K562 (cell line): ENCODE measurements around the gene HSD17B1. TPM values are rescaled to one million over a fixed set of nuclear protein-coding genes. Genes with fewer than 3 reads are reported as not detected.

Experiments
- FOS ChIP-seq: IDR thresholded peaks from 3 replicates; pipeline ENCODE4 v1.6.1; 2011; ENCODE audit not compliant: insufficient read length; ENCODE audit errors: extremely low read depth
- FOXJ2 ChIP-seq: fragments of 200-800 bp; sonication (Bioruptor generic); IDR thresholded peaks from 2 replicates; pipeline ENCODE4 v1.6.1; 2016; ENCODE audit warnings: missing genetic modification characterization, missing compliant biosample characterization
- GATAD2A ChIP-seq: fragments of 450-650 bp; IDR thresholded peaks from 2 replicates; pipeline ENCODE4 v1.6.1; 2017
- MED1 ChIP-seq: sonication (generic); formaldehyde crosslinking; IDR thresholded peaks from 2 replicates; pipeline ENCODE4 v1.8.1; 2023; ENCODE audit warnings: missing genetic modification reagents, borderline replicate concordance
- MYBL2 ChIP-seq, 2 experiments: fragments of 450-650 bp in 1 of 2; sonication (generic) in 1 of 2; formaldehyde crosslinking in 1 of 2; IDR thresholded peaks; 2 replicates each; pipeline versions ENCODE4 v1.6.1 to v1.8.1; 2017 to 2022; ENCODE audit warnings: borderline replicate concordance in 1 of 2, inconsistent platforms in 1 of 2, low read depth in 1 of 2, mild to moderate bottlenecking in 1 of 2, missing genetic modification reagents in 1 of 2, moderate library complexity in 1 of 2
- ZEB2 ChIP-seq: fragments of 450-650 bp; IDR thresholded peaks from 2 replicates; pipeline ENCODE4 v1.6.1; 2016
- ZNF224 ChIP-seq: sonication (generic); formaldehyde crosslinking; IDR thresholded peaks from 2 replicates; pipeline ENCODE4 v1.8.0; 2022; ENCODE audit warnings: mild to moderate bottlenecking, missing genetic modification reagents
- ZNF57 ChIP-seq: fragments of 450-650 bp; formaldehyde crosslinking; IDR thresholded peaks from 2 replicates; pipeline ENCODE4 v1.4.0; 2020; ENCODE audit warnings: mild to moderate bottlenecking, moderate library complexity
- ZNF696 ChIP-seq: fragments of 250-450 bp; sonication (Bioruptor Pico); conservative IDR thresholded peaks from 2 replicates; pipeline ENCODE4 v1.4.0; 2020; ENCODE audit warnings: mild to moderate bottlenecking, moderate library complexity
- ZNF79 ChIP-seq: fragments of 250-450 bp; sonication (Bioruptor Pico); IDR thresholded peaks from 2 replicates; pipeline ENCODE4 v1.4.0; 2020; ENCODE audit warnings: low read depth, mild to moderate bottlenecking, moderate library complexity
- polyA plus RNA-seq, 8 experiments: library from polyadenylated mRNA; depleted of rRNA in 4 of 8; stranded (reverse) in 5 of 8; unstranded in 3 of 8; fragments of >200 nt; fragmentation: Nextera tagmentation in 2 of 8; fragmentation: Illumina TruSeq in 1 of 8; extraction: Ambion mirVana in 2 of 8; extraction: Trizol in 1 of 8; gene quantifications; 2 replicates each; pipeline versions ENCODE4 v1.2.1 to v1.2.3, GENCODE V29; 2011 to 2014; ENCODE audit warnings: inconsistent platforms in 1 of 8, missing spikeins in 1 of 8
- total RNA-seq, 7 experiments: library from RNA; depleted of rRNA in 6 of 7; stranded (reverse); fragments of >200 nt in 6 of 7; fragmentation: Illumina TruSeq in 2 of 7; extraction: Trizol in 2 of 7; gene quantifications; 2 replicates each; pipeline versions ENCODE4 v1.2.1 to v1.2.3, GENCODE V29; 2011 to 2021; ENCODE audit warnings: low replicate concordance in 1 of 7
- TF ChIP-seq, protein P1 (sequence below): fragments of 200-800 bp; sonication (Bioruptor generic); IDR thresholded peaks from 2 replicates; pipeline ENCODE4 v1.6.1; 2017; ENCODE audit warnings: missing genetic modification characterization, missing compliant biosample characterization
- TF ChIP-seq, protein P2 (sequence below): fragments of 450-650 bp; formaldehyde crosslinking; IDR thresholded peaks from 2 replicates; pipeline ENCODE4 v1.4.0; 2020; ENCODE audit warnings: mild to moderate bottlenecking, moderate library complexity
- TF ChIP-seq, protein P3 (sequence below), 2 experiments: fragments of 450-650 bp; IDR thresholded peaks; 2 replicates each; pipeline ENCODE4 v1.6.1; 2018; ENCODE audit warnings: mild to moderate bottlenecking in 2 of 2, low read depth in 1 of 2; ENCODE audit not compliant: partially characterized antibody in 2 of 2
- TF ChIP-seq, protein P4 (sequence below): sonication (generic); formaldehyde crosslinking; IDR thresholded peaks from 2 replicates; pipeline ENCODE4 v1.8.0; 2023; ENCODE audit warnings: missing genetic modification reagents, mild to moderate bottlenecking, borderline replicate concordance

Gene HSD17B1
- total and polyA plus RNA-seq, 9 of the 15 experiments (the other 6 are each of a cell fraction or from before 2014, with no cell fraction given): 0.55 to 21.1 (median 3.6) TPM

- TF ChIP-seq MYBL2 (IDR thresholded peaks at IDR 0.05; ENCODE audit: low read depth): no peak
- TF ChIP-seq MYBL2 (CRISPR knock-in tag; IDR thresholded peaks at IDR 0.05; ENCODE audit: borderline replicate concordance): no peak
- TF ChIP-seq, protein P1, sequence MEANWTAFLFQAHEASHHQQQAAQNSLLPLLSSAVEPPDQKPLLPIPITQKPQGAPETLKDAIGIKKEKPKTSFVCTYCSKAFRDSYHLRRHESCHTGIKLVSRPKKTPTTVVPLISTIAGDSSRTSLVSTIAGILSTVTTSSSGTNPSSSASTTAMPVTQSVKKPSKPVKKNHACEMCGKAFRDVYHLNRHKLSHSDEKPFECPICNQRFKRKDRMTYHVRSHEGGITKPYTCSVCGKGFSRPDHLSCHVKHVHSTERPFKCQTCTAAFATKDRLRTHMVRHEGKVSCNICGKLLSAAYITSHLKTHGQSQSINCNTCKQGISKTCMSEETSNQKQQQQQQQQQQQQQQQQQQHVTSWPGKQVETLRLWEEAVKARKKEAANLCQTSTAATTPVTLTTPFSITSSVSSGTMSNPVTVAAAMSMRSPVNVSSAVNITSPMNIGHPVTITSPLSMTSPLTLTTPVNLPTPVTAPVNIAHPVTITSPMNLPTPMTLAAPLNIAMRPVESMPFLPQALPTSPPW (CRISPR knock-in tag): peak; percentile 29
- TF ChIP-seq ZNF224 (CRISPR knock-in tag): no peak
- TF ChIP-seq, protein P2, sequence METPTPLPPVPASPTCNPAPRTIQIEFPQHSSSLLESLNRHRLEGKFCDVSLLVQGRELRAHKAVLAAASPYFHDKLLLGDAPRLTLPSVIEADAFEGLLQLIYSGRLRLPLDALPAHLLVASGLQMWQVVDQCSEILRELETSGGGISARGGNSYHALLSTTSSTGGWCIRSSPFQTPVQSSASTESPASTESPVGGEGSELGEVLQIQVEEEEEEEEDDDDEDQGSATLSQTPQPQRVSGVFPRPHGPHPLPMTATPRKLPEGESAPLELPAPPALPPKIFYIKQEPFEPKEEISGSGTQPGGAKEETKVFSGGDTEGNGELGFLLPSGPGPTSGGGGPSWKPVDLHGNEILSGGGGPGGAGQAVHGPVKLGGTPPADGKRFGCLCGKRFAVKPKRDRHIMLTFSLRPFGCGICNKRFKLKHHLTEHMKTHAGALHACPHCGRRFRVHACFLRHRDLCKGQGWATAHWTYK: no peak
- no peak for TF ChIP-seq FOS
- TF ChIP-seq GATAD2A: no peak
- TF ChIP-seq ZNF79: no peak
- no peak for TF ChIP-seq ZNF696 (CRISPR knock-in tag)
- no peak for TF ChIP-seq MED1
- TF ChIP-seq FOXJ2 (tag): no peak
- TF ChIP-seq, protein P3, sequence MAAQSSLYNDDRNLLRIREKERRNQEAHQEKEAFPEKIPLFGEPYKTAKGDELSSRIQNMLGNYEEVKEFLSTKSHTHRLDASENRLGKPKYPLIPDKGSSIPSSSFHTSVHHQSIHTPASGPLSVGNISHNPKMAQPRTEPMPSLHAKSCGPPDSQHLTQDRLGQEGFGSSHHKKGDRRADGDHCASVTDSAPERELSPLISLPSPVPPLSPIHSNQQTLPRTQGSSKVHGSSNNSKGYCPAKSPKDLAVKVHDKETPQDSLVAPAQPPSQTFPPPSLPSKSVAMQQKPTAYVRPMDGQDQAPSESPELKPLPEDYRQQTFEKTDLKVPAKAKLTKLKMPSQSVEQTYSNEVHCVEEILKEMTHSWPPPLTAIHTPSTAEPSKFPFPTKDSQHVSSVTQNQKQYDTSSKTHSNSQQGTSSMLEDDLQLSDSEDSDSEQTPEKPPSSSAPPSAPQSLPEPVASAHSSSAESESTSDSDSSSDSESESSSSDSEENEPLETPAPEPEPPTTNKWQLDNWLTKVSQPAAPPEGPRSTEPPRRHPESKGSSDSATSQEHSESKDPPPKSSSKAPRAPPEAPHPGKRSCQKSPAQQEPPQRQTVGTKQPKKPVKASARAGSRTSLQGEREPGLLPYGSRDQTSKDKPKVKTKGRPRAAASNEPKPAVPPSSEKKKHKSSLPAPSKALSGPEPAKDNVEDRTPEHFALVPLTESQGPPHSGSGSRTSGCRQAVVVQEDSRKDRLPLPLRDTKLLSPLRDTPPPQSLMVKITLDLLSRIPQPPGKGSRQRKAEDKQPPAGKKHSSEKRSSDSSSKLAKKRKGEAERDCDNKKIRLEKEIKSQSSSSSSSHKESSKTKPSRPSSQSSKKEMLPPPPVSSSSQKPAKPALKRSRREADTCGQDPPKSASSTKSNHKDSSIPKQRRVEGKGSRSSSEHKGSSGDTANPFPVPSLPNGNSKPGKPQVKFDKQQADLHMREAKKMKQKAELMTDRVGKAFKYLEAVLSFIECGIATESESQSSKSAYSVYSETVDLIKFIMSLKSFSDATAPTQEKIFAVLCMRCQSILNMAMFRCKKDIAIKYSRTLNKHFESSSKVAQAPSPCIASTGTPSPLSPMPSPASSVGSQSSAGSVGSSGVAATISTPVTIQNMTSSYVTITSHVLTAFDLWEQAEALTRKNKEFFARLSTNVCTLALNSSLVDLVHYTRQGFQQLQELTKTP (IDR thresholded peaks at IDR 0.05; ENCODE audit: low read depth in 1 of 2, partially characterized antibody in 2 of 2): no peak
- TF ChIP-seq, protein P4, sequence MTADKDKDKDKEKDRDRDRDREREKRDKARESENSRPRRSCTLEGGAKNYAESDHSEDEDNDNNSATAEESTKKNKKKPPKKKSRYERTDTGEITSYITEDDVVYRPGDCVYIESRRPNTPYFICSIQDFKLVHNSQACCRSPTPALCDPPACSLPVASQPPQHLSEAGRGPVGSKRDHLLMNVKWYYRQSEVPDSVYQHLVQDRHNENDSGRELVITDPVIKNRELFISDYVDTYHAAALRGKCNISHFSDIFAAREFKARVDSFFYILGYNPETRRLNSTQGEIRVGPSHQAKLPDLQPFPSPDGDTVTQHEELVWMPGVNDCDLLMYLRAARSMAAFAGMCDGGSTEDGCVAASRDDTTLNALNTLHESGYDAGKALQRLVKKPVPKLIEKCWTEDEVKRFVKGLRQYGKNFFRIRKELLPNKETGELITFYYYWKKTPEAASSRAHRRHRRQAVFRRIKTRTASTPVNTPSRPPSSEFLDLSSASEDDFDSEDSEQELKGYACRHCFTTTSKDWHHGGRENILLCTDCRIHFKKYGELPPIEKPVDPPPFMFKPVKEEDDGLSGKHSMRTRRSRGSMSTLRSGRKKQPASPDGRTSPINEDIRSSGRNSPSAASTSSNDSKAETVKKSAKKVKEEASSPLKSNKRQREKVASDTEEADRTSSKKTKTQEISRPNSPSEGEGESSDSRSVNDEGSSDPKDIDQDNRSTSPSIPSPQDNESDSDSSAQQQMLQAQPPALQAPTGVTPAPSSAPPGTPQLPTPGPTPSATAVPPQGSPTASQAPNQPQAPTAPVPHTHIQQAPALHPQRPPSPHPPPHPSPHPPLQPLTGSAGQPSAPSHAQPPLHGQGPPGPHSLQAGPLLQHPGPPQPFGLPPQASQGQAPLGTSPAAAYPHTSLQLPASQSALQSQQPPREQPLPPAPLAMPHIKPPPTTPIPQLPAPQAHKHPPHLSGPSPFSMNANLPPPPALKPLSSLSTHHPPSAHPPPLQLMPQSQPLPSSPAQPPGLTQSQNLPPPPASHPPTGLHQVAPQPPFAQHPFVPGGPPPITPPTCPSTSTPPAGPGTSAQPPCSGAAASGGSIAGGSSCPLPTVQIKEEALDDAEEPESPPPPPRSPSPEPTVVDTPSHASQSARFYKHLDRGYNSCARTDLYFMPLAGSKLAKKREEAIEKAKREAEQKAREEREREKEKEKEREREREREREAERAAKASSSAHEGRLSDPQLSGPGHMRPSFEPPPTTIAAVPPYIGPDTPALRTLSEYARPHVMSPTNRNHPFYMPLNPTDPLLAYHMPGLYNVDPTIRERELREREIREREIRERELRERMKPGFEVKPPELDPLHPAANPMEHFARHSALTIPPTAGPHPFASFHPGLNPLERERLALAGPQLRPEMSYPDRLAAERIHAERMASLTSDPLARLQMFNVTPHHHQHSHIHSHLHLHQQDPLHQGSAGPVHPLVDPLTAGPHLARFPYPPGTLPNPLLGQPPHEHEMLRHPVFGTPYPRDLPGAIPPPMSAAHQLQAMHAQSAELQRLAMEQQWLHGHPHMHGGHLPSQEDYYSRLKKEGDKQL (CRISPR knock-in tag): no peak
- no peak for TF ChIP-seq ZNF57
- no peak for TF ChIP-seq ZEB2
Observed at GRCh38 chr17:42519546-42520491, 32.9 kb upstream of the HSD17B1 start (continued).
